Gastrocnemius medialis (tissue), 4 donors: ENCODE measurements around the gene RCAN3.

Source experiments
- CTCF ChIP-seq, 5 experiments: fragments of 450-650 bp in 3 of 5; fragments of 200-600 bp in 2 of 5; sonication (generic) in 2 of 5; IDR thresholded peaks in 4 of 5; conservative IDR thresholded peaks in 1 of 5; 1 replicate in 4 of 5; 2 replicates in 1 of 5; pipeline ENCODE4 v1.5.1; 2016 to 2019; ENCODE audit warnings: antibody characterized with exemption in 5 of 5, mild to moderate bottlenecking in 3 of 5, moderate library complexity in 3 of 5
- POLR2A ChIP-seq, 2 donors: fragments of 450-650 bp; IDR thresholded peaks; one replicate each; pipeline ENCODE4 v1.6.1; 2017; ENCODE audit warnings: antibody characterized with exemption in 2 of 2, mild to moderate bottlenecking in 2 of 2, moderate library complexity in 2 of 2

- TF ChIP-seq CTCF (IDR thresholded peaks at IDR 0.05 in 4 of 5, conservative IDR thresholded peaks at IDR 0.05 in 1 of 5) (no peak), POLR2A (IDR thresholded peaks at IDR 0.05) (no peak)
Measured at GRCh38 chr1:24474193-24474592, 28.4 kb upstream of the RCAN3 start.
